B cell (primary cell): ENCODE results near the gene NHSL1. TPM values are rescaled to one million over a fixed set of nuclear protein-coding genes. Genes with fewer than 3 reads are reported as not detected.

ENCODE experiments used
- ATAC-seq: fragments of 200-7000 bp; cut with Tn5 transposase; one replicate; pipeline ENCODE4 v1.10.0; 2021; ENCODE audit warnings: low read depth, mild to moderate bottlenecking, moderate number of reproducible peaks, moderate library complexity
- CTCF ChIA-PET: fragments of 350-600 bp; sonication (Branson Sonifier 250); formaldehyde crosslinking; loops from one replicate; lab custom pipeline; 2021; ENCODE audit warnings: antibody characterized with exemption, inconsistent platforms; lab: Charles Lee
- POLR2A ChIA-PET: fragments of 350-600 bp; sonication (Branson Sonifier 250); formaldehyde crosslinking; loops from one replicate; lab custom pipeline; 2021; ENCODE audit warnings: antibody characterized with exemption; lab: Charles Lee
- DNase-seq: peaks from one replicate; pipeline ENCODE4 v3.0.0; 2013
- H2AFZ ChIP-seq: 2 replicates; pipeline ENCODE4 v1.6.1; 2012; ENCODE audit warnings: mild to moderate bottlenecking, low read depth, low read length; ENCODE audit not compliant: insufficient read depth, poor library complexity, severe bottlenecking
- H3K27ac ChIP-seq, 2 donors: 1 replicate in 1 of 2; 2 replicates in 1 of 2; pipeline ENCODE4 v1.5.1; 2012 to 2013; ENCODE audit warnings: low read length in 2 of 2, mild to moderate bottlenecking in 2 of 2, moderate library complexity in 1 of 2
- H3K27me3 ChIP-seq, 4 experiments: fragments of 200-600 bp in 1 of 4; sonication (generic) in 1 of 4; replicated peaks in 1 of 4; 1 replicate in 2 of 4; 2 replicates in 2 of 4; pipeline versions ENCODE4 v1.6.1 to v1.7.0; 2013 to 2016; ENCODE audit warnings: low read length in 3 of 4, mild to moderate bottlenecking in 2 of 4, mixed read lengths in 1 of 4, moderate library complexity in 1 of 4; ENCODE audit not compliant: insufficient read depth in 4 of 4, control insufficient read depth in 3 of 4; ENCODE audit errors: control extremely low read depth in 1 of 4
- H3K36me3 ChIP-seq, 2 experiments: replicated peaks in 1 of 2; 1 replicate in 1 of 2; 2 replicates in 1 of 2; pipeline versions ENCODE4 v1.6.1 to v1.7.1; 2013; ENCODE audit warnings: low read length in 1 of 2; ENCODE audit not compliant: insufficient read depth in 2 of 2, control insufficient read depth in 1 of 2; ENCODE audit errors: control extremely low read depth in 1 of 2, extremely low read depth in 1 of 2
- H3K4me1 ChIP-seq, 2 donors: fragments of 200-600 bp in 1 of 2; sonication (generic) in 1 of 2; 1 replicate in 1 of 2; 2 replicates in 1 of 2; pipeline versions ENCODE4 v1.5.1 to v1.6.1; 2013 to 2017; ENCODE audit warnings: low read length in 2 of 2; ENCODE audit not compliant: control insufficient read depth in 2 of 2, insufficient read depth in 2 of 2
- H3K4me2 ChIP-seq: replicated peaks from 2 replicates; pipeline ENCODE3; 2012; ENCODE audit warnings: mild to moderate bottlenecking, low read depth, low read length; ENCODE audit not compliant: poor library complexity, severe bottlenecking
- H3K4me3 ChIP-seq, 5 experiments: fragments of 200-600 bp in 1 of 5; sonication (generic) in 1 of 5; 1 replicate in 3 of 5; 2 replicates in 2 of 5; pipeline versions ENCODE4 v1.5.1 to v1.7.0; 2011 to 2016; ENCODE audit warnings: low read length in 4 of 5, mild to moderate bottlenecking in 4 of 5, low read depth in 2 of 5, control low read depth in 1 of 5, moderate library complexity in 1 of 5; ENCODE audit not compliant: insufficient read depth in 1 of 5; ENCODE audit errors: control extremely low read depth in 1 of 5, extremely low read depth in 1 of 5
- H3K79me2 ChIP-seq: fragments of 200-600 bp; sonication (generic); one replicate; pipeline ENCODE4 v1.6.0; 2016; ENCODE audit warnings: low read length; ENCODE audit not compliant: control insufficient read depth, insufficient read depth
- H3K9ac ChIP-seq: fragments of 200-600 bp; sonication (generic); 2 replicates; pipeline ENCODE4 v1.6.1; 2017; ENCODE audit warnings: mild to moderate bottlenecking, low read length, moderate library complexity
- H3K9me3 ChIP-seq, 3 donors: one replicate each; pipeline versions ENCODE4 v1.6.1 to v1.7.1; 2013; ENCODE audit warnings: low read length in 2 of 3; ENCODE audit not compliant: control insufficient read depth in 2 of 3, insufficient read depth in 1 of 3; ENCODE audit errors: control extremely low read depth in 1 of 3
- H4K20me1 ChIP-seq: 2 replicates; pipeline ENCODE4 v1.6.0; 2012; ENCODE audit warnings: mild to moderate bottlenecking, low read length; ENCODE audit not compliant: insufficient read depth, control insufficient read depth, poor library complexity, severe bottlenecking
- H3K27ac Mint-ChIP-seq: one replicate; pipeline ENCODE4 v1.8.0; 2021; ENCODE audit warnings: mixed read lengths
- H3K27me3 Mint-ChIP-seq: one replicate; pipeline ENCODE4 v1.8.0; 2021; ENCODE audit warnings: mixed read lengths
- H3K4me1 Mint-ChIP-seq: one replicate; pipeline ENCODE4 v1.8.0; 2021; ENCODE audit warnings: mixed read lengths
- H3K4me3 Mint-ChIP-seq: one replicate; pipeline ENCODE4 v1.8.0; 2021; ENCODE audit warnings: mixed read lengths
- H3K9me3 Mint-ChIP-seq: one replicate; pipeline ENCODE4 v1.8.0; 2022; ENCODE audit warnings: mixed read lengths; ENCODE audit not compliant: insufficient read depth
- CTCF ChIP-seq: fragments of 200-600 bp; IDR thresholded peaks from one replicate; pipeline ENCODE4 v1.8.0; 2022; ENCODE audit warnings: antibody characterized with exemption, mild to moderate bottlenecking
- EZH2 ChIP-seq: IDR thresholded peaks from 2 replicates; pipeline ENCODE4 v1.6.1; 2012; ENCODE audit warnings: borderline replicate concordance, low read depth, mild to moderate bottlenecking, moderate library complexity, low read length; ENCODE audit not compliant: insufficient read depth, poor library complexity, severe bottlenecking
- WGBS: methylation state at CpG from one replicate; pipeline ENCODE4 v1.1.5; 2013; ENCODE audit warnings: missing lambda C conversion rate; ENCODE audit not compliant: insufficient coverage; 5-methylcytosine and 5-hydroxymethylcytosine counted together
- intact Hi-C: fragments of 100-400 bp; cut with micrococcal nuclease; formaldehyde crosslinking; loops from one replicate; pipeline ENCODE4 v1.10.0; 2022
- polyA plus RNA-seq: library from polyadenylated mRNA; depleted of rRNA; stranded (reverse); fragments of >200 nt; gene quantifications from 2 replicates; pipeline ENCODE4 v1.2.3, GENCODE V29; 2012
- total RNA-seq, 2 donors: library from RNA; stranded (reverse); fragments of 120-200 nt in 1 of 2; gene quantifications; 1 replicate in 1 of 2; 2 replicates in 1 of 2; pipeline versions ENCODE4 v1.2.3 to v1.2.4, GENCODE V29; 2013 to 2022

NHSL1 gene
- total and polyA plus RNA-seq, 2 donors (not counting 1 experiment from before 2014, with no cell fraction given), result 0.04 to 0.10 TPM

- H3K4me3 Mint-ChIP-seq, result no peak overlapping the region
- intact Hi-C loops, result no loop called here
- CTCF ChIA-PET, result interaction anchor here (0.7 to 1.1 kb wide), 2 partner anchors 15 to 96 kb away, joined by 3 to 5 read pairs; no protein-coding TSS in a partner anchor
Observed at GRCh38 chr6:138443979-138444378, 55.3 kb downstream of the NHSL1 start.

GRCh38 chr6:138442663-138443062 is 56.6 kb downstream of the NHSL1 start:
- Histone ChIP-seq H3K9ac (no peak overlapping the region), H3K27me3 (no peaks in the 10 kb centered on the region), H3K27ac (no peak overlapping the region), H3K4me2 (no peak overlapping the region), H4K20me1 (no peaks in the 10 kb centered on the region), H3K4me1 (no peaks in the 10 kb centered on the region), H3K9me3 (no peaks in the 10 kb centered on the region), H2AFZ (no peak overlapping the region), H3K79me2 (no peaks in the 10 kb centered on the region), H3K36me3 (no peaks in the 10 kb centered on the region), H3K4me3 (no peak overlapping the region)
- Mint-ChIP-seq H3K9me3 (no peaks in the 10 kb centered on the region), H3K4me3 (no peak overlapping the region), H3K27me3 (no peaks in the 10 kb centered on the region), H3K4me1 (peaks cover 4% of the 10 kb centered on the region), H3K27ac (no peak overlapping the region)
- POLR2A ChIA-PET, result no interaction called here
- intact Hi-C loops, result no loop called here
- CTCF ChIA-PET, result no interaction called here
- no CpG with 5 or more reads among the region's 2 CpGs for WGBS
- no peak for ATAC-seq
- no peak for DNase-seq
- TF ChIP-seq EZH2, result no peak
- no peak for TF ChIP-seq CTCF

More at GRCh38 chr6:138443979-138444378, 55.3 kb downstream of the NHSL1 start:
- Histone ChIP-seq H2AFZ (no peak overlapping the region), H4K20me1 (no peaks in the 10 kb centered on the region), H3K36me3 (no peaks in the 10 kb centered on the region), H3K27ac (no peak overlapping the region), H3K79me2 (no peaks in the 10 kb centered on the region), H3K9me3 (no peaks in the 10 kb centered on the region), H3K4me2 (no peak overlapping the region), H3K9ac (no peak overlapping the region), H3K4me3 (no peak overlapping the region), H3K27me3 (no peaks in the 10 kb centered on the region), H3K4me1 (no peaks in the 10 kb centered on the region)
- DNase-seq, result no peak
- Mint-ChIP-seq H3K27ac (no peak overlapping the region), H3K4me1 (peaks cover 4% of the 10 kb centered on the region), H3K27me3 (peaks cover 3% of the 10 kb centered on the region), H3K9me3 (no peaks in the 10 kb centered on the region)
- POLR2A ChIA-PET, result no interaction called here
- TF ChIP-seq CTCF (no peak), EZH2 (no peak)
- ATAC-seq, result no peak
